ENCODE results near the gene MITF. TPM values are rescaled to one million over a fixed set of nuclear protein-coding genes. Genes with fewer than 3 reads are reported as not detected.

The MITF gene
- total and polyA plus RNA-seq, 8 donors: 3.5 to 61.3 (median 15.5) TPM

DNA sequence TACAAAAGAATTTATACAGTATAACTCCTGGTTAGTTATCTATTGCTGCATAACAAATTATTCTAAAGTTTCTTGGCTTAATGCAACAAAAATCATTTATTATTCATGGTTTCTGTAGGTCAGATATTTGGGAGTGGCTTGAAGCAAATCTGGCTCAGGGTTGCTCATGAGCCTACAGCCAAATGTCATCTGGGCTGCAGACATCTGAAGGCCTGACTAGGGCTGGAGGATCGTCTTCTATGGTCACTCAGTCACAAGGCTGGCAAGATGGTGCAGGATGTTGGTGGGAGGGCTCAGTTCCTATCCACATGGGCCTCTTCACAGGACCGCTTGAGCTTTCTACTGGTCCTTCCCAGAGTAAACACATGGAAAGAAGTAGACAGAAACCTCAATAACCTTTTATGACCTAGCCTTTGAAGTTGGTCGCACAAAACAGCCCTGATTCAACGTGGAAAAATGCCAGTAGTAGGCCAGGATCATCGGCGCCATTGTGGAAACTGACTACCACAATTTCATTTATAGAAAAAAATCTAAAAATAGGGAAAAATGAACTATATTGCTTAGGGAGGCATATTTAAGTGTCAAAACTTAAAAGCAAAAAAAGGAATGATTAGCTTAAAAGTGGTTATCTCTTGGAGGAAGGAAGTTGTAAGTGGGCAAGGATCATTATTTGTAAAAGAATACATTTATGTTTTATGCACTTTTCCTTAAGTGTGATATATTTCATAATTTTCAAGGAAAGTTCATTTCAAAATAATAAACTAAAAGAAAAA is 9.9 kb upstream of the MITF start:
- no peaks in the 10 kb centered on the region for H3K27me3 ChIP-seq
- no peak overlapping the region for H3K4me3 ChIP-seq
- intact Hi-C loops (cut with DNase I; ENCODE audit: low total_unique reads): no loop called here
- no peaks in the 10 kb centered on the region for H3K9me3 ChIP-seq
- H3K27ac ChIP-seq: no peak overlapping the region
- no peak for DNase-seq
- H3K4me1 ChIP-seq: no peaks in the 10 kb centered on the region
- 72 to 84% (median 79%) methylated on average over 6 of the region's 6 CpGs for WGBS, 5 donors
- no peaks in the 10 kb centered on the region for H3K36me3 ChIP-seq
- TF ChIP-seq POLR2A (IDR thresholded peaks at IDR 0.05) (no peak), POLR2AphosphoS5 (IDR thresholded peaks at IDR 0.05) (no peak), EP300 (IDR thresholded peaks at IDR 0.05) (no peak)
- TF ChIP-seq, protein P1, sequence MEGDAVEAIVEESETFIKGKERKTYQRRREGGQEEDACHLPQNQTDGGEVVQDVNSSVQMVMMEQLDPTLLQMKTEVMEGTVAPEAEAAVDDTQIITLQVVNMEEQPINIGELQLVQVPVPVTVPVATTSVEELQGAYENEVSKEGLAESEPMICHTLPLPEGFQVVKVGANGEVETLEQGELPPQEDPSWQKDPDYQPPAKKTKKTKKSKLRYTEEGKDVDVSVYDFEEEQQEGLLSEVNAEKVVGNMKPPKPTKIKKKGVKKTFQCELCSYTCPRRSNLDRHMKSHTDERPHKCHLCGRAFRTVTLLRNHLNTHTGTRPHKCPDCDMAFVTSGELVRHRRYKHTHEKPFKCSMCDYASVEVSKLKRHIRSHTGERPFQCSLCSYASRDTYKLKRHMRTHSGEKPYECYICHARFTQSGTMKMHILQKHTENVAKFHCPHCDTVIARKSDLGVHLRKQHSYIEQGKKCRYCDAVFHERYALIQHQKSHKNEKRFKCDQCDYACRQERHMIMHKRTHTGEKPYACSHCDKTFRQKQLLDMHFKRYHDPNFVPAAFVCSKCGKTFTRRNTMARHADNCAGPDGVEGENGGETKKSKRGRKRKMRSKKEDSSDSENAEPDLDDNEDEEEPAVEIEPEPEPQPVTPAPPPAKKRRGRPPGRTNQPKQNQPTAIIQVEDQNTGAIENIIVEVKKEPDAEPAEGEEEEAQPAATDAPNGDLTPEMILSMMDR (IDR thresholded peaks at IDR 0.05): no peak

DNA sequence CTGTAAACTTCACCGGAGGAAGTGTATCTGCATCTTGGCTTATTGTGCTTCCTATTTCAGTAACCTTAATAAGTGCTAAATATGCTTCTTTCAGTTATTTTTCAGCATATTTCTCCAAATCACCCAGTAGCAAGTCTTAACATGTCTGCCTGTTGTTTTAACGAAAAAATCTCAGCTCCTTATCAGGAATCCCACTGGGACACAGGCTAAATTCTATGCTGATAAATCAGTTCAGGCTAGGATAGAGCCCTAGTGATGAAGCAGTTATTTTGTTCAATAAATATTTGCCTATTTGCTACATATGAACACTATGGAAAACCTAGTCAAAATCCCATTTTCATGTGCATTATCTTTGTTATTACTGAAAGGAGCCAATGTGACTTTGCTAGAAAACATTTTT is 8.2 kb upstream of the MITF start:
- Histone ChIP-seq H3K27ac (no peak overlapping the region), H3K9me3 (no peaks in the 10 kb centered on the region), H3K36me3 (no peaks in the 10 kb centered on the region), H3K27me3 (no peaks in the 10 kb centered on the region), H3K4me1 (no peaks in the 10 kb centered on the region), H3K4me3 (no peak overlapping the region)
- TF ChIP-seq POLR2A (IDR thresholded peaks at IDR 0.05) (no peak), EP300 (IDR thresholded peaks at IDR 0.05) (no peak), POLR2AphosphoS5 (IDR thresholded peaks at IDR 0.05) (no peak)
- TF ChIP-seq, protein P1 (IDR thresholded peaks at IDR 0.05): no peak
- intact Hi-C loops (cut with DNase I; ENCODE audit: low total_unique reads): no loop called here
- DNase-seq: no peak
- WGBS, 5 donors: 57 to 79% (median 62%) methylated on average over 2 of the region's 2 CpGs

DNA sequence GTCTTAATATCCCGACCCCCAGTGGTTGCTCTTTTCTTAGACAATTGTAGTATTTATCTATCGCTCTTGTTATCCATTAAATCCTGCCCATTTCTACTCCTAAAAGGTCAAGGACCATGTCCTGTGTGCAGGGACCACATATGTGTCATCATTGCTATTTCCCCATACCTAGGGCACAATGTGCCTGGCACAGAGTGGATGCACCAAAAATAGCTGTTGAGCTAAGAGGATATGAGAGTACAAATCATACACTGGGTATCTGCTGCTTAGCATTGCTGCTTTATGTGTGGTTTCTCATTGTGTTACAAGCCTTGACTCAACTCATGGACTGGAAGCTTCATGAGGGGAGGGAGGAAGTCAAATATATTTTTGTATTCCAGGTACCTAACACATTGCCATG is 3.4 kb upstream of the MITF start:
- intact Hi-C loops (cut with DNase I; ENCODE audit: low total_unique reads): no loop called here
- Histone ChIP-seq H3K27ac (no peak overlapping the region), H3K36me3 (no peaks in the 10 kb centered on the region), H3K27me3 (peaks cover 0 to 11% (median 0%) of the 10 kb centered on the region in 3 donors), H3K9me3 (no peaks in the 10 kb centered on the region), H3K4me1 (peaks cover 0 to 23% (median 15%) of the 10 kb centered on the region in 4 donors), H3K4me3 (no peak overlapping the region)
- WGBS, 5 donors: 76 to 87% (median 82%) methylated on average over 2 of the region's 2 CpGs
- TF ChIP-seq, protein P1 (IDR thresholded peaks at IDR 0.05): no peak
- no peak for TF ChIP-seq POLR2A (IDR thresholded peaks at IDR 0.05)
- TF ChIP-seq EP300 (IDR thresholded peaks at IDR 0.05): no peak
- TF ChIP-seq POLR2AphosphoS5 (IDR thresholded peaks at IDR 0.05): no peak
- DNase-seq: no peak

DNA sequence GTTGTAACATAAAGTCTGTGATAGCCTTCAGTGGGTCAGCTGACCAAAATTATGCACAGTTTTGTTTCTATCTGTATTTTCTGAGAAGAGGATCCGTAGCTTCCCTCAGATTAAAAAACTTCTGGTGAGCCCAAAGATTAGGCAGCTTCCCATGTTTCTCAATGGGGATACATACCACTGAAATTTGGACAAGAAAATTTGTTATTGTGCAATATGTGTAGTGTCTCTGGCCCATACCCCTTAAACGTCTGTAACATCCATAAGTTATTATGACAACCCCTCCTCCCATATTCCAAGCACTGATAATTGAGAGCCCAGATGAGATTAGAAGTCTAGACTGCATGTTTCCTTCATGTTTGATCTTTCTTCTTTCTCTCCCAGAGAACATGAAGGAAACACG is 1.9 kb upstream of the MITF start:
- intact Hi-C loops (cut with DNase I; ENCODE audit: low total_unique reads): no loop called here
- peaks cover 0 to 11% (median 0%) of the 10 kb centered on the region in 3 donors for H3K27me3 ChIP-seq
- no peak for DNase-seq
- no peak for TF ChIP-seq POLR2A (IDR thresholded peaks at IDR 0.05)
- TF ChIP-seq, protein P1 (IDR thresholded peaks at IDR 0.05): no peak
- TF ChIP-seq EP300 (IDR thresholded peaks at IDR 0.05): no peak
- TF ChIP-seq POLR2AphosphoS5 (IDR thresholded peaks at IDR 0.05): no peak
- peaks cover 0 to 31% (median 19%) of the 10 kb centered on the region in 4 donors for H3K4me1 ChIP-seq
- WGBS, 5 donors: 38 to 45% (median 42%) methylated on average over 3 of the region's 3 CpGs
- H3K36me3 ChIP-seq: no peaks in the 10 kb centered on the region
- H3K4me3 ChIP-seq: no peak overlapping the region
- no peaks in the 10 kb centered on the region for H3K9me3 ChIP-seq
- H3K27ac ChIP-seq: no peak overlapping the region

Data from stomach (tissue), 9 donors.